Caco-2 (cell line): ENCODE results near the gene VRK2. TPM values are rescaled to one million over a fixed set of nuclear protein-coding genes. Genes with fewer than 3 reads are reported as not detected.

ENCODE experiments used
- BruUV-seq: library from RNA; stranded (reverse); fragments of 400-500 nt; replicated peaks from 2 replicates; lab custom pipeline; 2021; lab: Mats Ljungman, UMichigan
- CTCF ChIA-PET: fragments of 300-600 bp; sonication (Branson Sonifier 250); formaldehyde crosslinking; loops from one replicate; lab custom pipeline; 2022; ENCODE audit warnings: antibody characterized with exemption; lab: Charles Lee
- POLR2A ChIA-PET: fragments of 300-600 bp; sonication (Branson Sonifier 250); formaldehyde crosslinking; loops from one replicate; lab custom pipeline; 2022; ENCODE audit warnings: antibody characterized with exemption; lab: Charles Lee
- DNase-seq, 2 experiments: peaks; one replicate each; pipeline versions ENCODE4 v3.0.0 to v3.0.0-alpha.2; 2020 to 2022
- H3K27me3 ChIP-seq: replicated peaks from 2 replicates; pipeline ENCODE4 v1.6.0; 2011; ENCODE audit warnings: low read length; ENCODE audit not compliant: control insufficient read depth, insufficient read depth
- H3K36me3 ChIP-seq: 2 replicates; pipeline ENCODE4 v1.5.1; 2011; ENCODE audit warnings: low read length; ENCODE audit not compliant: control insufficient read depth, insufficient read depth
- H3K4me1 ChIP-seq: fragments of 250-450 bp; sonication (Bioruptor Pico); 2 replicates; pipeline ENCODE4 v1.5.1; 2020; ENCODE audit warnings: mild to moderate bottlenecking
- H3K4me3 ChIP-seq: 2 replicates; pipeline ENCODE4 v1.5.1; 2011; ENCODE audit warnings: low read depth, mild to moderate bottlenecking, control low read depth, low read length
- H3K9me3 ChIP-seq: fragments of 250-450 bp; sonication (Bioruptor Pico); 2 replicates; pipeline ENCODE4 v1.5.1; 2020; ENCODE audit warnings: mild to moderate bottlenecking, moderate library complexity
- H3K27ac Mint-ChIP-seq: one replicate; pipeline ENCODE4 v1.8.0; 2022; ENCODE audit warnings: mixed read lengths; ENCODE audit not compliant: unreplicated experiment
- H3K27me3 Mint-ChIP-seq: one replicate; pipeline ENCODE4 v1.8.0; 2022; ENCODE audit warnings: mixed read lengths; ENCODE audit not compliant: insufficient read depth, unreplicated experiment
- H3K36me3 Mint-ChIP-seq: one replicate; pipeline ENCODE4 v1.8.0; 2022; ENCODE audit warnings: mild to moderate bottlenecking, mixed read lengths; ENCODE audit not compliant: insufficient read depth, unreplicated experiment
- H3K4me1 Mint-ChIP-seq: one replicate; pipeline ENCODE4 v1.8.0; 2022; ENCODE audit warnings: low read depth, mixed read lengths; ENCODE audit not compliant: unreplicated experiment
- H3K4me3 Mint-ChIP-seq: one replicate; pipeline ENCODE4 v1.8.0; 2022; ENCODE audit warnings: mild to moderate bottlenecking, moderate library complexity, mixed read lengths; ENCODE audit not compliant: unreplicated experiment
- H3K9me3 Mint-ChIP-seq: one replicate; pipeline ENCODE4 v1.8.0; 2022; ENCODE audit warnings: mixed read lengths; ENCODE audit not compliant: unreplicated experiment
- intact Hi-C: fragments of 100-400 bp; cut with micrococcal nuclease; formaldehyde crosslinking; loops from one replicate; pipeline ENCODE4 v1.10.0; 2022; ENCODE audit not compliant: unreplicated experiment
- total RNA-seq: library from RNA; stranded (reverse); gene quantifications from 2 replicates; pipeline ENCODE4 v1.2.3, GENCODE V29; 2022
- TF ChIP-seq, protein P1 (sequence below), 2 experiments: fragments of 200-600 bp in 1 of 2; IDR thresholded peaks; 1 replicate in 1 of 2; 2 replicates in 1 of 2; pipeline versions ENCODE4 v1.5.1 to v1.8.0; 2011 to 2022; ENCODE audit warnings: antibody characterized with exemption in 1 of 2, control low read depth in 1 of 2, inconsistent platforms in 1 of 2, low read depth in 1 of 2, low read length in 1 of 2, mild to moderate bottlenecking in 1 of 2, moderate library complexity in 1 of 2; ENCODE audit not compliant: insufficient read depth in 1 of 2, severe bottlenecking in 1 of 2, unreplicated experiment in 1 of 2

Gene VRK2
- total RNA-seq, 1 experiment from 2014 or later = 35.4 TPM

DNA sequence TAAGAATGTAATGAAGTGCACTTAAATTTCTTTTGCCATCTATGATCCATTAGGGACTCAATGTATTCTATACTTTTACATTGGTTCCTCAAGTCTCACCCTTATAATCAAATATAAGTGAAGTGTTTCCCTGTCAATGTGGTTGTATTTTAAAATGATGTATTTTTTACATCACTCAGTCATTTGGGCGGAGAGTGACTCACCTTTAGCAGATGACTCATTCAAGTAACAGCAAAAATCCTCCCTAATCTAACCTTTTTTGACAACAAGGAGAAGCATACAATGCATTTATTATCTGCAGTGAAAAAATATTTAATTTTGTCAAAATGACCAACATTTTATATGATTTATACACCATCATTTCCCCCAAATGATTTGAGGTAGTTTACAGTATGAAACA lies 100.1 kb downstream of the VRK2 start:
- H3K9me3 Mint-ChIP-seq = no peaks in the 10 kb centered on the region
- Histone ChIP-seq H3K9me3 (no peaks in the 10 kb centered on the region), H3K36me3 (no peaks in the 10 kb centered on the region), H3K4me1 (no peaks in the 10 kb centered on the region), H3K4me3 (no peak overlapping the region), H3K27me3 (no peaks in the 10 kb centered on the region)
- POLR2A ChIA-PET = no interaction called here
- intact Hi-C loops = loop anchor here (5.0 kb wide), 1 partner anchor 389 kb away; no protein-coding TSS in a partner anchor
- TF ChIP-seq, protein P1, sequence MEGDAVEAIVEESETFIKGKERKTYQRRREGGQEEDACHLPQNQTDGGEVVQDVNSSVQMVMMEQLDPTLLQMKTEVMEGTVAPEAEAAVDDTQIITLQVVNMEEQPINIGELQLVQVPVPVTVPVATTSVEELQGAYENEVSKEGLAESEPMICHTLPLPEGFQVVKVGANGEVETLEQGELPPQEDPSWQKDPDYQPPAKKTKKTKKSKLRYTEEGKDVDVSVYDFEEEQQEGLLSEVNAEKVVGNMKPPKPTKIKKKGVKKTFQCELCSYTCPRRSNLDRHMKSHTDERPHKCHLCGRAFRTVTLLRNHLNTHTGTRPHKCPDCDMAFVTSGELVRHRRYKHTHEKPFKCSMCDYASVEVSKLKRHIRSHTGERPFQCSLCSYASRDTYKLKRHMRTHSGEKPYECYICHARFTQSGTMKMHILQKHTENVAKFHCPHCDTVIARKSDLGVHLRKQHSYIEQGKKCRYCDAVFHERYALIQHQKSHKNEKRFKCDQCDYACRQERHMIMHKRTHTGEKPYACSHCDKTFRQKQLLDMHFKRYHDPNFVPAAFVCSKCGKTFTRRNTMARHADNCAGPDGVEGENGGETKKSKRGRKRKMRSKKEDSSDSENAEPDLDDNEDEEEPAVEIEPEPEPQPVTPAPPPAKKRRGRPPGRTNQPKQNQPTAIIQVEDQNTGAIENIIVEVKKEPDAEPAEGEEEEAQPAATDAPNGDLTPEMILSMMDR (IDR thresholded peaks at IDR 0.05; ENCODE audit: insufficient read depth in 1 of 2, low read depth in 1 of 2, low read length in 1 of 2, severe bottlenecking in 1 of 2, unreplicated experiment in 1 of 2) = no peak
- CTCF ChIA-PET = no interaction called here
- no peak overlapping the region for H3K4me3 Mint-ChIP-seq
- BruUV-seq = no TSS peak
- no peaks in the 10 kb centered on the region for H3K4me1 Mint-ChIP-seq
- DNase-seq = no peak
- H3K27me3 Mint-ChIP-seq = no peaks in the 10 kb centered on the region
- peaks cover 6% of the 10 kb centered on the region for H3K36me3 Mint-ChIP-seq
- no peak overlapping the region for H3K27ac Mint-ChIP-seq

DNA sequence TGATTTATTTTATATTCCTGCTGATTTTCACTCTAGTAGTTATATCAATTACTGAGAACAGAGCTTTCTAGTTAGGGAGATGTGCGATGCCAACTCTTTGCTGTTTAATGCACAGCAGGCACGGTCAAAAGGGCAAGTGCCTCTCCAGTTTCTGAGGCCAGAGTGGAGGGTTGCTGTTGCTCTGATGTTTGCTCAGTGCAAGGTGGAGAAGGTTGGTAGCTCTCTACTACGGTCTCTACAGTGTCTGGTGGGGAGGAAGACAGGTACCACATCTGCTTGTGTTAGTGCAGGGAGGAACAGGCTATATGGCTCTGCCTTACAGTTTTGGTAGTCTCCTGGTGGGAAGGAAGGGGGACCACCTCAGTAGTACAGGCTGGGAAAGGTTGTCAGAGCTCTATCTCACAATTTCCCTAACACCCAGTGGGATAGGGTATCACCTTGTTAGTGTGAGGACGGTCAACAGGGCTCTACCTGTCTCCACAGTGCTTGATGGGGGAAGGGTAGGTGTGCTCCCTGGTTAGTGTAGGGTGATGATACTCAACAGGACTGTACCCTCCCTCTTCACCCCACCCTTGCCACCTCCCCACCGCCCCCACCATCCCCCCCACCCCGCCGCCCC lies 108.7 kb downstream of the VRK2 start:
- DNase-seq = no peak
- no peaks in the 10 kb centered on the region for H3K4me1 Mint-ChIP-seq
- Histone ChIP-seq H3K36me3 (peaks cover 2% of the 10 kb centered on the region; the same call in 1 of the 2 replicates), H3K9me3 (no peaks in the 10 kb centered on the region), H3K4me3 (no peak overlapping the region), H3K4me1 (no peaks in the 10 kb centered on the region), H3K27me3 (no peaks in the 10 kb centered on the region)
- H3K27me3 Mint-ChIP-seq = no peaks in the 10 kb centered on the region
- peaks cover 33% of the 10 kb centered on the region for H3K36me3 Mint-ChIP-seq
- TF ChIP-seq, protein P1 (IDR thresholded peaks at IDR 0.05; ENCODE audit: insufficient read depth in 1 of 2, low read depth in 1 of 2, low read length in 1 of 2, severe bottlenecking in 1 of 2, unreplicated experiment in 1 of 2) = no peak
- H3K9me3 Mint-ChIP-seq = no peaks in the 10 kb centered on the region
- intact Hi-C loops = loop anchor here (5.0 to 10.0 kb wide), 2 partner anchors 250 to 988 kb away; no protein-coding TSS in a partner anchor
- H3K4me3 Mint-ChIP-seq = no peak overlapping the region
- POLR2A ChIA-PET = no interaction called here
- CTCF ChIA-PET = no interaction called here
- H3K27ac Mint-ChIP-seq = peak overlapping the region; percentile 28
- BruUV-seq = no TSS peak

DNA sequence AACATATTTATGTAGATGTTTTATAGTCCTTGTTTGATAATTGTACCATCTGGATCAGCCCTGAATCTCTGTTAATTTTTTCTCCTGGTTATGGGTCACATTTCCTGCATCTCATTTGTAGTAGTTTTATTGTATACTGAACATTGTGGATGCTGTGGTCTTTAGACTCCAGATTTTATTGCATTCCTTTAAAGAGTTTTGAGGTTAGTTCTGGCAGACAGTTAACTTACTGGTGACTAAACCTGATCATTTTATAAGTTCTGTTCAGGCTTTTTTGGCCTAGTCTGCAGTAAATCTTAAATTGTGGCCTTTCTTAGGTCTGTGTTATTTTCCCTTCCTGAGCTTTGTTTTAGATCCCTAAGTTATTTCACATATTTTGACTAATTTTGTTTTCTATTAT lies 110.2 kb downstream of the VRK2 start:
- peaks cover 43% of the 10 kb centered on the region for H3K36me3 Mint-ChIP-seq
- H3K4me3 Mint-ChIP-seq = no peak overlapping the region
- H3K27me3 Mint-ChIP-seq = no peaks in the 10 kb centered on the region
- TF ChIP-seq, protein P1 (IDR thresholded peaks at IDR 0.05; ENCODE audit: insufficient read depth in 1 of 2, low read depth in 1 of 2, low read length in 1 of 2, severe bottlenecking in 1 of 2, unreplicated experiment in 1 of 2) = no peak
- no peak overlapping the region for H3K27ac Mint-ChIP-seq
- ChIA-PET CTCF (no interaction called here), POLR2A (no interaction called here)
- no peak for DNase-seq
- H3K9me3 ChIP-seq = no peaks in the 10 kb centered on the region
- H3K9me3 Mint-ChIP-seq = no peaks in the 10 kb centered on the region
- no peaks in the 10 kb centered on the region for H3K4me1 ChIP-seq
- no peak overlapping the region for H3K4me3 ChIP-seq
- H3K4me1 Mint-ChIP-seq = no peaks in the 10 kb centered on the region
- H3K36me3 ChIP-seq = peaks cover 2% of the 10 kb centered on the region; the same call in 1 of the 2 replicates
- intact Hi-C loops = loop anchor here (5.0 to 10.0 kb wide), 2 partner anchors 252 to 989 kb away; no protein-coding TSS in a partner anchor
- no TSS peak for BruUV-seq
- H3K27me3 ChIP-seq = no peaks in the 10 kb centered on the region
